Panc1 (cell line): Measurements from ENCODE around the gene NBEAL2.

Source experiments
- CTCF ChIP-seq: fragments of 450-650 bp; IDR thresholded peaks from 2 replicates; pipeline ENCODE4 v1.5.1; 2017; ENCODE audit warnings: mild to moderate bottlenecking
- SIN3A ChIP-seq: IDR thresholded peaks from 2 replicates; pipeline ENCODE4 v1.6.1; 2012; ENCODE audit warnings: low read depth, mild to moderate bottlenecking, low read length, moderate library complexity, borderline replicate concordance; ENCODE audit not compliant: insufficient read depth
- TF ChIP-seq, protein P1 (sequence below), 2 experiments: IDR thresholded peaks; 2 replicates each; pipeline ENCODE4 v1.6.1; 2011 to 2012; ENCODE audit warnings: low read depth in 2 of 2, control low read depth in 1 of 2, low read length in 1 of 2, mild to moderate bottlenecking in 1 of 2, moderate library complexity in 1 of 2; ENCODE audit not compliant: insufficient read depth in 1 of 2

DNA sequence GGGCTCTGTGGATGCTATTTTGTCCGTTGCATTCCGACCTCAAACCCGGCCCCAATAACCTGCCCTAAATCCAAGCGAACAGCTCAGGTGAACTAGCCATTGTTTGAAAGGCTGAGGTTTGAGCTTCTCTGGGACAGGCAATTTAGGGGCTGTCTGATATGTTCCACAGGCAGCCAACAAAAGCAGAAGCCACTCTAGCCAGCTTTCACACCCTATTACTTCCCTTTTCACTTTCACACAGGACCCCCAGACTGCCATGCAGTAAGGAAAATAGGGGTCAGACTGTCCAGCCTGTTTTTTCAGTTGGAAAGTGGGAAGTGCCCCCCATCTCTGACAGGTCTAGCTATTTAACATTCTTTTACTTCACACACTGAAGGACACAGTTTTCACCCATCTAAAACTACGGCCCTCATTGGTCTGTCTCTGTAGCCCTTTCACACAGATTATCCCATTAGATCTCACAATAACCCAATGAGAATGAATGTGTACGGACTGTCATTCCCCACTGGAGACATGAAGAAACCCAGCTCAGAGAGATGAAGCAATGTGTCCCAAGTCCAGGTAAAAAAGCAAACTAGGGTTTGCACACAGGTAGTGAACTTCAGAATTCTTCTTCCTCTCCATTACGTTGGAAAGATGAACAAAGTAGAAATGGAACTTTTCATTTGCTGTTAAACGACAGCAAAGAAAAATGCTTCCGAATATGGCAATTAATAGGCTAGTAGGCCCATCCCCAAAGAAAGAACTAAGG, 4.9 kb upstream of the NBEAL2 start:
- TF ChIP-seq CTCF: no peak
- TF ChIP-seq, protein P1, sequence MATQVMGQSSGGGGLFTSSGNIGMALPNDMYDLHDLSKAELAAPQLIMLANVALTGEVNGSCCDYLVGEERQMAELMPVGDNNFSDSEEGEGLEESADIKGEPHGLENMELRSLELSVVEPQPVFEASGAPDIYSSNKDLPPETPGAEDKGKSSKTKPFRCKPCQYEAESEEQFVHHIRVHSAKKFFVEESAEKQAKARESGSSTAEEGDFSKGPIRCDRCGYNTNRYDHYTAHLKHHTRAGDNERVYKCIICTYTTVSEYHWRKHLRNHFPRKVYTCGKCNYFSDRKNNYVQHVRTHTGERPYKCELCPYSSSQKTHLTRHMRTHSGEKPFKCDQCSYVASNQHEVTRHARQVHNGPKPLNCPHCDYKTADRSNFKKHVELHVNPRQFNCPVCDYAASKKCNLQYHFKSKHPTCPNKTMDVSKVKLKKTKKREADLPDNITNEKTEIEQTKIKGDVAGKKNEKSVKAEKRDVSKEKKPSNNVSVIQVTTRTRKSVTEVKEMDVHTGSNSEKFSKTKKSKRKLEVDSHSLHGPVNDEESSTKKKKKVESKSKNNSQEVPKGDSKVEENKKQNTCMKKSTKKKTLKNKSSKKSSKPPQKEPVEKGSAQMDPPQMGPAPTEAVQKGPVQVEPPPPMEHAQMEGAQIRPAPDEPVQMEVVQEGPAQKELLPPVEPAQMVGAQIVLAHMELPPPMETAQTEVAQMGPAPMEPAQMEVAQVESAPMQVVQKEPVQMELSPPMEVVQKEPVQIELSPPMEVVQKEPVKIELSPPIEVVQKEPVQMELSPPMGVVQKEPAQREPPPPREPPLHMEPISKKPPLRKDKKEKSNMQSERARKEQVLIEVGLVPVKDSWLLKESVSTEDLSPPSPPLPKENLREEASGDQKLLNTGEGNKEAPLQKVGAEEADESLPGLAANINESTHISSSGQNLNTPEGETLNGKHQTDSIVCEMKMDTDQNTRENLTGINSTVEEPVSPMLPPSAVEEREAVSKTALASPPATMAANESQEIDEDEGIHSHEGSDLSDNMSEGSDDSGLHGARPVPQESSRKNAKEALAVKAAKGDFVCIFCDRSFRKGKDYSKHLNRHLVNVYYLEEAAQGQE (IDR thresholded peaks at IDR 0.05; ENCODE audit: insufficient read depth in 1 of 2, low read depth in 2 of 2, low read length in 1 of 2): no peak
- TF ChIP-seq SIN3A: no peak
